Activated T-helper 1 cell treated with anti-CD3 and anti-CD28 coated beads, Interleukin-12 subunit alpha, Interleukin-12 subunit beta, Interleukin-2, Interleukin-4 antibody, amounts not matched to agents 30 ng/mL and 10 ng/mL and 1 ng/mL, durations not matched to agents 14 hours and 24 hours and 36 hours (primary cell): ENCODE data around the gene TBL3. TPM values are rescaled to one million over a fixed set of nuclear protein-coding genes. Genes with fewer than 3 reads are reported as not detected.
A peak's percentile ranks its signal among the peaks of the same experiment; 100 is the strongest.
"Not testable (repeated sequence)": the region's sequence is repeated elsewhere in the genome, so short reads cannot be mapped to it uniquely, and the experiment has no call there.

Source experiments
- DNase-seq: peaks from one replicate; pipeline ENCODE4 v3.0.0; 2021; ENCODE audit warnings: low spot score
- H3K27ac Mint-ChIP-seq: one replicate; pipeline ENCODE4 v1.8.0; 2021; ENCODE audit warnings: mild to moderate bottlenecking, mixed read lengths
- H3K27me3 Mint-ChIP-seq: one replicate; pipeline ENCODE4 v1.8.0; 2022; ENCODE audit warnings: mild to moderate bottlenecking, moderate library complexity, mixed read lengths; ENCODE audit not compliant: insufficient read depth
- H3K36me3 Mint-ChIP-seq: one replicate; pipeline ENCODE4 v1.8.0; 2021; ENCODE audit warnings: low read depth, mixed read lengths
- H3K4me1 Mint-ChIP-seq: one replicate; pipeline ENCODE4 v1.8.0; 2021; ENCODE audit warnings: low read depth, mixed read lengths
- H3K4me3 Mint-ChIP-seq: one replicate; pipeline ENCODE4 v1.8.0; 2021; ENCODE audit warnings: mild to moderate bottlenecking, moderate library complexity, mixed read lengths
- H3K9me3 Mint-ChIP-seq: one replicate; pipeline ENCODE4 v1.8.0; 2021; ENCODE audit warnings: mixed read lengths
- intact Hi-C: fragments of 100-400 bp; cut with micrococcal nuclease; formaldehyde crosslinking; loops from one replicate; pipeline ENCODE4 v1.15.1; 2024
- total RNA-seq: library from RNA; stranded (reverse); gene quantifications from 2 replicates; pipeline ENCODE4 v1.2.3, GENCODE V29; 2022

Gene TBL3
- total RNA-seq, 1 donor from 2014 or later = 87.3 TPM

GRCh38 chr16:1962161-1963153 is 9.4 kb upstream of the TBL3 start:
- H3K27me3 Mint-ChIP-seq, DNase-seq, H3K9me3 Mint-ChIP-seq, intact Hi-C loops: not testable (repeated sequence)
- peak overlapping the region; percentile 97 for H3K27ac Mint-ChIP-seq
- peaks cover 44% of the 10 kb centered on the region for H3K36me3 Mint-ChIP-seq
- peak overlapping the region; percentile 100 for H3K4me3 Mint-ChIP-seq
- H3K4me1 Mint-ChIP-seq = peaks cover 34% of the 10 kb centered on the region

- Mint-ChIP-seq H3K9me3 (no peaks in the 10 kb centered on the region), H3K27me3 (no peaks in the 10 kb centered on the region), H3K27ac (peak overlapping the region; percentile 97), H3K4me3 (peak overlapping the region; percentile 100), H3K4me1 (peaks cover 34% of the 10 kb centered on the region), H3K36me3 (peaks cover 44% of the 10 kb centered on the region)
- intact Hi-C loops = loop anchor here (1.0 to 2.0 kb wide), 6 partner anchors 8 to 191 kb away; partner anchors contain the start of genes FAHD1, HAGH, MSRB1 and NUBP2
- DNase-seq = no peak
Observed at GRCh38 chr16:1963806-1964505, 7.9 kb upstream of the TBL3 start.

GRCh38 chr16:1964506-1965395 is 7.1 kb upstream of the TBL3 start, which contains the start of gene RPS2:
Gene RPS2, minus strand, starts transcription at chr16:1964826. Its CDS starts 201 bp downstream, at chr16:1964625.
- H3K27me3 Mint-ChIP-seq = no peaks in the 10 kb centered on the region
- peak within 1 kb of the TSS; percentile 97 for H3K27ac Mint-ChIP-seq
- peak; percentile 99 for DNase-seq
- H3K36me3 Mint-ChIP-seq = peaks cover 44% of the 10 kb centered on the region
- peak within 1 kb of the TSS; percentile 100 for H3K4me3 Mint-ChIP-seq
- intact Hi-C loops = loop anchor here (1.0 to 2.0 kb wide), 6 partner anchors 8 to 191 kb away; partner anchors contain the start of genes FAHD1, HAGH, MSRB1 and NUBP2
- peaks cover 34% of the 10 kb centered on the region for H3K4me1 Mint-ChIP-seq
- H3K9me3 Mint-ChIP-seq = no peaks in the 10 kb centered on the region

- Mint-ChIP-seq H3K4me1 (peaks cover 29% of the 10 kb centered on the region), H3K27me3 (no peaks in the 10 kb centered on the region), H3K27ac (peak overlapping the region; percentile 94), H3K9me3 (no peaks in the 10 kb centered on the region), H3K4me3 (peak overlapping the region; percentile 100), H3K36me3 (peaks cover 41% of the 10 kb centered on the region)
- intact Hi-C loops = loop anchor here (2.0 kb wide), 2 partner anchors 139 to 183 kb away; partner anchors contain the start of genes FAHD1, HAGH, NUBP2 and SPSB3
- DNase-seq = no peak
Observed at GRCh38 chr16:1965396-1966001, 6.4 kb upstream of the TBL3 start.

GRCh38 chr16:1966460-1966859 is 5.4 kb upstream of the TBL3 start, which contains the start of gene RNF151:
Gene RNF151, plus strand, starts transcription at chr16:1966856. Its CDS starts 26 bp downstream, at chr16:1966882.
- intact Hi-C loops = no loop called here
- peak within 1 kb of the TSS; percentile 100 for H3K4me3 Mint-ChIP-seq
- peaks cover 33% of the 10 kb centered on the region for H3K36me3 Mint-ChIP-seq
- H3K27me3 Mint-ChIP-seq = no peaks in the 10 kb centered on the region
- H3K4me1 Mint-ChIP-seq = peaks cover 25% of the 10 kb centered on the region
- H3K9me3 Mint-ChIP-seq = no peaks in the 10 kb centered on the region
- H3K27ac Mint-ChIP-seq = peak within 1 kb of the TSS; percentile 94
- no peak for DNase-seq

- no peak overlapping the region for H3K27ac Mint-ChIP-seq
- H3K4me3 Mint-ChIP-seq = no peak overlapping the region
- no peak for DNase-seq
- H3K36me3 Mint-ChIP-seq = peaks cover 25% of the 10 kb centered on the region
- H3K4me1 Mint-ChIP-seq = peaks cover 26% of the 10 kb centered on the region
- H3K27me3 Mint-ChIP-seq = no peaks in the 10 kb centered on the region
- intact Hi-C loops = no loop called here
- H3K9me3 Mint-ChIP-seq = no peaks in the 10 kb centered on the region
Observed at GRCh38 chr16:1968146-1968953, 3.5 kb upstream of the TBL3 start.

GRCh38 chr16:1972490-1972877 is 631 bp downstream of the TBL3 start:
- Mint-ChIP-seq H3K27ac (peak overlapping the region; percentile 74), H3K36me3 (peaks cover 20% of the 10 kb centered on the region), H3K4me3 (peak overlapping the region; percentile 97), H3K4me1 (peaks cover 19% of the 10 kb centered on the region), H3K27me3 (no peaks in the 10 kb centered on the region), H3K9me3 (no peaks in the 10 kb centered on the region)
- no peak for DNase-seq
- intact Hi-C loops = loop anchor here (1.0 to 5.0 kb wide), 4 partner anchors 8 to 552 kb away; partner anchors contain the start of genes CRAMP1, GFER, IFT140 and RPS2

GRCh38 chr16:1973461-1974156 is 1.8 kb downstream of the TBL3 start:
- Mint-ChIP-seq H3K4me1 (peaks cover 19% of the 10 kb centered on the region), H3K4me3 (peak overlapping the region; percentile 47), H3K27me3 (no peaks in the 10 kb centered on the region), H3K9me3 (no peaks in the 10 kb centered on the region), H3K27ac (peak overlapping the region; percentile 63), H3K36me3 (peaks cover 21% of the 10 kb centered on the region)
- DNase-seq = no peak
- intact Hi-C loops = loop anchor here (2.0 to 5.0 kb wide), 2 partner anchors 361 to 553 kb away; partner anchors contain the start of genes CRAMP1, IFT140 and UQCC4

- Mint-ChIP-seq H3K27ac (no peak overlapping the region), H3K36me3 (peaks cover 21% of the 10 kb centered on the region), H3K9me3 (no peaks in the 10 kb centered on the region), H3K4me1 (peaks cover 19% of the 10 kb centered on the region), H3K27me3 (no peaks in the 10 kb centered on the region), H3K4me3 (peak overlapping the region; percentile 47)
- intact Hi-C loops = loop anchor here (5.0 kb wide), 1 partner anchor 362 kb away; the partner anchor contains the start of genes CRAMP1 and IFT140
- DNase-seq = no peak
Observed at GRCh38 chr16:1974157-1975070, 2.6 kb downstream of the TBL3 start.
